Smooth muscle cell (in vitro differentiated cells): ENCODE results near the gene ADD3. TPM values are rescaled to one million over a fixed set of nuclear protein-coding genes. Genes with fewer than 3 reads are reported as not detected.
A peak's percentile ranks its signal among the peaks of the same experiment; 100 is the strongest.

Experiments
- DNase-seq: peaks from one replicate; lab custom pipeline; 2025; ENCODE audit not compliant: unreplicated experiment; lab: John Stamatoyannopoulos, UW
- H2AFZ ChIP-seq: fragments of 200-600 bp; sonication (generic); 2 replicates; pipeline ENCODE4 v1.6.0; 2016; ENCODE audit warnings: antibody characterized with exemption, low read depth, mild to moderate bottlenecking
- H3F3A ChIP-seq: fragments of 200-600 bp; sonication (generic); 2 replicates; pipeline ENCODE4 v1.6.0; 2017; ENCODE audit warnings: antibody characterized with exemption, low read depth
- H3K27ac ChIP-seq: fragments of 200-600 bp; sonication (generic); 2 replicates; pipeline ENCODE4 v1.5.1; 2016; ENCODE audit warnings: low read depth, mild to moderate bottlenecking
- H3K27me3 ChIP-seq: fragments of 200-600 bp; sonication (generic); 2 replicates; pipeline ENCODE4 v1.6.1; 2016; ENCODE audit warnings: low read depth, mild to moderate bottlenecking
- H3K36me3 ChIP-seq: fragments of 200-600 bp; sonication (generic); 2 replicates; pipeline ENCODE4 v1.5.1; 2016; ENCODE audit warnings: low read depth
- H3K4me1 ChIP-seq: fragments of 200-600 bp; sonication (generic); 2 replicates; pipeline ENCODE4 v1.5.1; 2016; ENCODE audit warnings: low read depth
- H3K4me2 ChIP-seq: fragments of 200-600 bp; sonication (generic); 2 replicates; pipeline ENCODE4 v1.6.0; 2016; ENCODE audit warnings: mild to moderate bottlenecking
- H3K4me3 ChIP-seq: fragments of 200-600 bp; sonication (generic); 2 replicates; pipeline ENCODE4 v1.5.1; 2016; ENCODE audit warnings: mild to moderate bottlenecking
- H3K79me2 ChIP-seq: fragments of 200-600 bp; sonication (generic); 2 replicates; pipeline ENCODE4 v1.6.0; 2016; ENCODE audit warnings: low read depth, mild to moderate bottlenecking
- H3K9ac ChIP-seq: fragments of 200-600 bp; sonication (generic); 2 replicates; pipeline ENCODE4 v1.6.0; 2016; ENCODE audit warnings: low read depth
- H3K9me3 ChIP-seq: fragments of 200-600 bp; sonication (generic); replicated peaks from 2 replicates; pipeline ENCODE4 v1.5.1; 2016; ENCODE audit warnings: low read depth
- H4K20me1 ChIP-seq: fragments of 200-600 bp; sonication (generic); 2 replicates; pipeline ENCODE4 v1.6.0; 2016; ENCODE audit warnings: low read depth
- CTCF ChIP-seq: fragments of 200-600 bp; sonication (generic); IDR thresholded peaks from 2 replicates; pipeline ENCODE4 v1.5.1; 2017; ENCODE audit warnings: borderline replicate concordance, mild to moderate bottlenecking, antibody characterized with exemption; ENCODE audit not compliant: insufficient read depth, poor library complexity, severe bottlenecking
- WGBS: methylation state at CpG from one replicate; pipeline ENCODE4 v1.1.7; 2016; ENCODE audit warnings: low lambda C conversion rate; 5-methylcytosine and 5-hydroxymethylcytosine counted together
- polyA plus RNA-seq: library from polyadenylated mRNA; unstranded; fragments of >200 nt; fragmentation: Nextera tagmentation; extraction: Ambion mirVana; gene quantifications from 2 replicates; pipeline ENCODE4 v1.2.1, GENCODE V29; 2016
- total RNA-seq: library from RNA; depleted of rRNA; stranded (reverse); fragments of >200 nt; gene quantifications from 2 replicates; pipeline ENCODE4 v1.2.3, GENCODE V29; 2014

The ADD3 gene
- total and polyA plus RNA-seq, 2 experiments from 2014 or later: 75.0 to 155 TPM

DNA sequence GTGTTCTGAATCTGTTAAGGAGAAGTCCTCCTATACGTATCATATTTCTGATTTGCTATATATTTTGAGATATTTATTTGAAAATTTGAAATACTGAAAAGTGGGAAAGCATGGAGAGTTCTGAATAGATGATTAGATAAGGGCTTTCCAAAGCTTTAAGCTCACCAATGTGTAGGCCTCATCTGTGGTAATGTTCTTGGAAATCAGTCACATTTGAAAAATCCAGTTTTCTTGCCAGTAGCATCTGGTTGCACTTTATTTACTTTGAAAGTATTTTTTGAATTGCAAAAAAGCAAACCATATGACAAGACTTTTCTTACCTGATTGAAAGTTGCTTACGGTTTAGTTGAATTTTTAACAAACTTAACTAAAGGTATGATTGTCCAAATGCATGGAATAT, 21.7 kb downstream of the ADD3 start:
- no peak for DNase-seq
- TF ChIP-seq CTCF: no peak
- H3K27ac ChIP-seq: no peak overlapping the region
- whole genome bisulfite sequencing: 97% methylated on average over 2 of the region's 2 CpGs
- no peaks in the 10 kb centered on the region for H3K27me3 ChIP-seq
- no peak overlapping the region for H3K4me3 ChIP-seq
- no peak overlapping the region for H3K4me2 ChIP-seq
- peaks cover 24% of the 10 kb centered on the region for H3K4me1 ChIP-seq
- no peaks in the 10 kb centered on the region for H3F3A ChIP-seq
- H3K9me3 ChIP-seq: no peaks in the 10 kb centered on the region
- H2AFZ ChIP-seq: no peak overlapping the region
- no peaks in the 10 kb centered on the region for H3K36me3 ChIP-seq
- H3K79me2 ChIP-seq: peaks cover 98% of the 10 kb centered on the region
- no peak overlapping the region for H3K9ac ChIP-seq
- H4K20me1 ChIP-seq: peaks cover 97% of the 10 kb centered on the region

DNA sequence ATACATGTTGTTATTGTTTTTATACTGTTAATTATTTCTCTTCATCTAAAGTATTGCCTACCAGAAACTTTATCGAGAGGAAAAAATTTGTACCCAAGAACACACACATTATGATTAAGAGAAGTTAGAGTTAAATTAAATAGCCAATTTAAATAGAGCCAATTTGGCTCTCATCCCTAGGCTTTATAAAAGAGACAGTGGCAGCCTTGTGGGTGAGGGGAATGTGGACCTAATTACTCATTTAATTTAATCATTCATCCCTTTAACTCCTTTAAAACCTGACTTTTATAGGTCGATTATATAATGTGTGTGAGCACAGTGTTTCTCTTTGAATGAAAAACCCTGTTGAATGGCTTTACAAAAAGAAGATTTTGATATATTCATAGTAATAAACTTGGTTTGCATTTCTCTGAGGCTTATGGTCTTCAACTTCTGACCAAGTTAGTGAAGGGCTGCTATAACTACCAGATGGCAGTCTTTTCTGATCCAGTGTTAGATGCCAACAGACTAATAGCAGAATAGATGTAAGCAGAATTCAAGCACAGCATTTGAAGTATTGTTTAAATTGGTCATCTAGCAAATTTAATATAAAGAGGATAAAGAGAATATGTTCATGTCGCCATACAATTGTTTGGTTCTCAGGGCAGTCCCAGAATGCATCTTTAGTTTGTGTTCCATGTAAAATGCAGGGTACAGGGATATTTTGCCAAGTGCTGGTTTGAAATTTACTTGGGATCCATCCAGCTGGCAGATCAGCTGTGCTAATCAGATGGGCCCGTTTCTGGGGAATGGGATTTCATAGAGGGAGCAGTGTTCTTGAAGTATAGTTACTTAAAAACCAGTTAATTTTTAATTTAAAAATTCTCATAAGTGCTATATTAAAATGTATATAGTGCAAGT, 25.3 kb downstream of the ADD3 start:
- Histone ChIP-seq H3K27me3 (no peaks in the 10 kb centered on the region), H3K4me3 (no peak overlapping the region), H3K4me2 (no peak overlapping the region), H3K27ac (peak overlapping the region; percentile 63), H4K20me1 (peaks cover 92% of the 10 kb centered on the region), H2AFZ (no peak overlapping the region), H3K9me3 (no peaks in the 10 kb centered on the region), H3K4me1 (peaks cover 26% of the 10 kb centered on the region), H3K79me2 (peaks cover 89% of the 10 kb centered on the region), H3K9ac (no peak overlapping the region), H3F3A (no peaks in the 10 kb centered on the region), H3K36me3 (no peaks in the 10 kb centered on the region)
- 84% methylated on average over 4 of the region's 4 CpGs for WGBS
- no peak for TF ChIP-seq CTCF
- DNase-seq: no peak

DNA sequence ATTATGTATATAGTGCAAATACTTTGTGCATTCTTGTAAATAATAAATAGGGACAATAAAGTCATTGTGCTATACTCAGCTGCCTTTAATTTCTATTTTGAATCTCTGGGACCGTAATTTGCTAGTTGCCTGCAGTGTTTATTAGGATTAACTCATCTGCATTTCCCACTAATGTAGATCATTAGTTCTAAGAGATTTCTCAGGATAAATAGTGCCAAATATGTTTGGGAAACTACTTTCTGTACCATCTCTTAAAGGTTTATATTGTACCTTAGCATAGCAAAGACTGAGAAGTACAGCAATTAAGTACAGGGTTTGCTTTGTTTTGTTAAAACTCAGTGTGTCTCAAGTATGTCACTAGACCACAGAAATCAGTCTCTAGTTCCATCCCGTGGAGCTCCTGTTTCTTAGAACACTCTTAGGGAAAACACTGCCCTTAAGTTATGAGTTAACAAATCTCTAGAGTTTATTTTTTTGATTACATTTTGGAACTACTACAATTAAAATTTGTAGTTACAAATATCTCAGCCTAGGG, 26.0 kb downstream of the ADD3 start:
- H3K9ac ChIP-seq: no peak overlapping the region
- peak overlapping the region; percentile 63 for H3K27ac ChIP-seq
- H3K4me2 ChIP-seq: peak overlapping the region; percentile 76
- peaks cover 26% of the 10 kb centered on the region for H3K4me1 ChIP-seq
- no peak overlapping the region for H2AFZ ChIP-seq
- H3F3A ChIP-seq: no peaks in the 10 kb centered on the region
- 35% methylated on average over 2 of the region's 2 CpGs for WGBS
- no peaks in the 10 kb centered on the region for H3K27me3 ChIP-seq
- no peaks in the 10 kb centered on the region for H3K9me3 ChIP-seq
- H4K20me1 ChIP-seq: peaks cover 92% of the 10 kb centered on the region
- H3K36me3 ChIP-seq: no peaks in the 10 kb centered on the region
- TF ChIP-seq CTCF: no peak
- H3K4me3 ChIP-seq: no peak overlapping the region
- H3K79me2 ChIP-seq: peaks cover 90% of the 10 kb centered on the region
- DNase-seq: no peak
